Amniotic epithelial cell (primary cell): ENCODE measurements around the gene PRSS37.
"Not testable (repeated sequence)": the region's sequence is repeated elsewhere in the genome, so short reads cannot be mapped to it uniquely, and the experiment has no call there.

Source experiments
- DNase-seq: peaks from one replicate; pipeline ENCODE4 v3.0.0-alpha.2; 2010; ENCODE audit warnings: low read depth

The PRSS37 gene

GRCh38 chr7:141841385-141841784 lies at the start of gene PRSS37:
PRSS37 (minus strand) TSS chr7:141841485; CDS start chr7:141841049, 436 bp downstream.
- DNase-seq = no peak

DNA sequence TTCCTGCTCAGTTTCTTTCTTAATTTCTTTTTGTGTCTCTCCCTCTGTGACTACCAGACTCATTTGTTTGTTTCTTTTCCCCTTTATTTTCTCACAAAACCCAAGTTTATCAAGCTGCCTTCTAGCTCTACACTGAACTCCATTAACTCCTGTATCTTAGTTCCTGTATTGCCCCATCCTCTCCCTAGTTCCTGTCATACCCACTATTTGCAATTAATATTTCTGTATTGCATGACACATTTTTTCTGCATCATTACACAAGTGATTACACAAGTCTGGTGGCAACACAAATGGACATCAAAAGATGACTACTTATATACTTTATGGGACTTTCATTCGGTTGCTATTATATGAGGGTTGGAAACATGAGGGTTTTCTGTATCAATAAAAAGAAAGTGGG lies 48.0 kb upstream of the PRSS37 start:
- no peak for DNase-seq

DNA sequence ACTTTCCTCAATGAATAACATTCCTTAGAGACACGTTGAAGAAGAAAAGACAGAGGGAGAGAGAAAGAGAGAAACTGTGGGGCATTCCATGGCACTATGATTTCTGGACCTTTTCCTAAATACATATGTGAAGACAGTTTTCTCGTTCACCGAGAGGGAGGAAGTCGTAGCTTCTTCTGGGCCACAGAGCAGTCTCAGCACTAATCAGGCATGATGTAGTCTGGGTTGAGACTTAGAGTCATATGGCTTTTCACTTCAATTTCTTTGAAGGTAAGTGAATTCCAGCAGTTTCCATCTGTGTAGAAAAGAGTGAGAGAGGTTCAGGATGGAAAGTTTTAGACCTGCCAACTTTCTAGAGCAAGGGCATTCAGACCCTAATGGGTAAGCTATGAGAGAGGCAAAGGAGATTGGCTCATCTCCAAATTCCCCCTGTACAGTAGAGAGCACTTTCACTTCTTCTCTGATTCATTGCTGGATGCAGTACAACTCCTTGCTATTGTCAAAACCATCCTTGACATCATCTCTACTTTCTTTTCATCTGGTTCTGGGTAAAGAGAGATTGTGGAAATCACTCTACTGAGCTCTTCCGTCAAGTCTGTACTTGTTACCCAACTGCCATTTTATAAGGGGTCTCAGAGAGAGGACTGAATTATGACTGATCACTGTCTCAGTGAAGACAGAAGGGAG lies 43.4 kb upstream of the PRSS37 start:
- no peak for DNase-seq

GRCh38 chr7:141880960-141881359 lies 39.7 kb upstream of the PRSS37 start:
- no peak for DNase-seq

DNA sequence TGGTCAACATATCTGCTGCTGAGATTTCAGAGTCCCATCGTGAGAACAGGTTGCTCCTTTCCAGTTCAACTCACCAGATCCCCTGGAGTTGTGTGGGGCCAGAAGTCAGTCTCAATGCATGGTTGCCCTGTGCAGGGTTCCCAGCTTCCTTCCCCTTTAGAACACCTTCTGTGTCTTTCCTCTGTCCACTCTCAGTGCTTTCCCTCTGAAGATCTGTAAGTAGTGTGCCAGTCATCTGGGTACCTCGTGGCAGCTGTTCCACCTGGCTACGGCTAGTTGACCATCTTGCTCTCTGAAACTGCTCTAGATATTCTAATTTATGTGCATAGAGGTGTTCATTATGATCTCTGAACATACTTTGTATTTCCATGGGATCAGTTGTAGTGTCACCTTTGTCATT lies 36.1 kb upstream of the PRSS37 start:
- no peak for DNase-seq

DNA sequence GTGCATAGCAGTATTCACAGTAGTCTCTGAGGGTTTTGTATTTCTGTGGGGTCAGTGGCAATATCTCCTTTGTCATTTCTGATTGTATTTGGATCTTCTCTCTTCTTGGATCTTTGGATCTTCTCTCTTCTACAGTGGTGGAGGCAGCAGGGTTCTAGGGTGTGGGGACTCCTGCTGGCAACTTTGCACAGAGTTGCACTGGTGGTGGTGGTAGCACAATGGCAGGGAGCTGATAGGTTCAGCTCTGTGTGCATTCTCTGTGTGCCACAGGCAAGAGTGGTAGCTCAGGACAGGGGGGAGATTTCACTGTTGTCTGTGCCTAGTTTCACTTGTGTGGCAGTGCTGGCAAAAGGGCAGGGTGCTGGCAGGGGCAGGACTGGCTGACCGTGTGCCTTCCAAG lies 35.1 kb upstream of the PRSS37 start:
- no peak for DNase-seq

GRCh38 chr7:141875453-141875852 lies 34.2 kb upstream of the PRSS37 start:
- DNase-seq = no peak

GRCh38 chr7:141874787-141875186 lies 33.5 kb upstream of the PRSS37 start:
- no peak for DNase-seq

GRCh38 chr7:141872931-141873330 lies 31.6 kb upstream of the PRSS37 start:
- no peak for DNase-seq

- no peak for DNase-seq
Measured at GRCh38 chr7:141866974-141867373, 25.7 kb upstream of the PRSS37 start.

GRCh38 chr7:141864765-141865447 lies 23.6 kb upstream of the PRSS37 start:
- no peak for DNase-seq

- DNase-seq = no peak
Measured at GRCh38 chr7:141860207-141860606, 18.9 kb upstream of the PRSS37 start.

DNA sequence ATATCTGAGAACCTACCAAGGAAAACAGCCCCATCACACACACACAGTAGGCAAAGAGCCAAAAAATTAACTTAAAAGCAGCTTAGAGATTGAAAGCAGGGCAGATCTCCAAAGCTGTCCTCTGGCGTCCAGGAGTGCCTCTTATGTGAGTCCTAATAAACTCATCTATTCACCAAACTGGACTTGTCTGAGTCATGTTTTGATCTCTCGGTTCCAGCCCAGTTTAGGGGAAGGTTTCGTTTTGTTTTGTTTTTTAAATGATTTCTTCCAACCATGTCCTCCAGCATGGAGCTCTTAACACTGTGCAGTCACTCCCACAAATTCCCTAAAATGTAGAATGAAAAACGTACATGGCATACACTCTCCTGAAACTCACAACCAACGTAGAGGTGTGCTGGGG lies 6.7 kb upstream of the PRSS37 start:
- no peak for DNase-seq

- DNase-seq = no peak
Measured at GRCh38 chr7:141844256-141844655, 3.0 kb upstream of the PRSS37 start.

GRCh38 chr7:141842904-141843303 lies 1.6 kb upstream of the PRSS37 start:
- DNase-seq = no peak

DNA sequence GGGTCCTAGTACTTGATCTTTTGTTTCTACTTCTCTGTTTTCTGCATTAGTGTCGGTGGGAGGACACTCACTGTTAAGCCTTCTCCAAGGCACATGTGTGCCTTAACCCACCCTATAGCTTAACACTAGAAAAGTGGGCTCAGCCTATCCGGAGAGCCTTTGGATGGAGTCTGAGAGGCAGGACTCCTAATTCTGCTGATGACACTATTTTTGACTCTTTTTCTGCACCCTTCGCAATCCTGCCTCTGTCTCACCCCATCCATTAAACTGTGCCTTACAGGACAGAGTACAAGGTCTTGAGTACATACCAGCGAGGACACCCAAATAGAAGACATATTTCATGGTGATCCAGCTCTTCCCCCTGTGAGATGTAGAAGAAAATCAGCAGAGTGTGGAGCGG lies 577 bp downstream of the PRSS37 start:
- no peak for DNase-seq

DNA sequence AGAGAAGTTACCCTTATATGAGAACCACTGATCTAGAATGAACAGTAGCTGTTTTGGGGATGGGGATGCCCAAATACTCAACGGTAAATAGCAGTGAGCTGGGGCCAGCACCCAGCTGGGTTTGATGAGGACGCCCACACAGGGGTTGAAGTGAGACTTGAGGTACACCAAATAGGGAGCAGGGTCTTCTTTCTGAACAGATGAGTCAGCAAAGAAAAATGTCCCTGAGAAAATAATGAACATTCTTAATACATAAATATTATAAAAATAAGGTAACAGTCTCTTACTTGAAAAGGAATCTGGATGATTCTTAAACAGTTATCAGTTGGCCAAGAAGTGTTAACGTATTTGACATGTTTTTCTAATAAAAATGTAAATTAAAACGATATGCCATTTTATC lies 2.0 kb downstream of the PRSS37 start:
- no peak for DNase-seq

GRCh38 chr7:141838581-141838980 lies 2.7 kb downstream of the PRSS37 start:
- DNase-seq = no peak

DNA sequence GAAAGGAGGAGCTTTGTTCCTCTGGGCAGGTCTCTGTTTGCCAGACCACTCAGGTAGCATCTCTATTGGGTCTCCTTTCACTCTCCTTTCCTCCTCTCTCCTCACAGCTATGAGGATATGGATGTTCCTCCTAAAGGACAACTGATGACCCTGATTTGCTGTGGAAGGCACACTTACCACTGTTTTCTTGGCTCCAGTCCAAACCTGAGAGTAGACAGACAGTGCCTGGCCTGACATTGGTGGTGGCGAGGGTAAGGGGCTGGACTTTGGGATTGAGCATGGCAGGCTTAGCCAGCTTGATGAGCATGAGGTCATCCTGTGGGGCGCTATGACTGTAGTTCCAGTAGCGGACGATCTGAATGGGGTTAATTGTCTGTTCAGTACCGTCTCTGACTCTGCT lies 3.6 kb downstream of the PRSS37 start:
- no peak for DNase-seq

- not testable (repeated sequence) for DNase-seq
Measured at GRCh38 chr7:141822432-141822831, 18.9 kb downstream of the PRSS37 start.

DNA sequence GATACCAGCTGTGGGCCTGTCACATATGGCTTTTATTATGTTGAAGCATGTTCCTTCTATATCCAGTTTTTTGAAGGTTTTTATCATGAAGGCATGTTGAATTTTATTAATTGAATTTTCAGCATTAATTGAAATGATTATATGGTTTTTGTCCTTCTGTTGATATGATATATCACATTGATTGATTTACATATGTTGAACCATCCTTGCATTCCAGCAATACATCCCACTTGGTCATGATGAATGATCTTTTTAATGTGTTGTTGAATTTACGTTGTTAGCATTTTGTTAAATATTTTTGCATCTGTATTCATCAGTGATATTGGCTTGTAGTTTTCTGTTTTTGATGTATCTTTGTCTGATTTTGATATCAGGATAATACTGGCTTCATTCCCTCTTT lies 21.2 kb downstream of the PRSS37 start:
- DNase-seq = no peak

DNA sequence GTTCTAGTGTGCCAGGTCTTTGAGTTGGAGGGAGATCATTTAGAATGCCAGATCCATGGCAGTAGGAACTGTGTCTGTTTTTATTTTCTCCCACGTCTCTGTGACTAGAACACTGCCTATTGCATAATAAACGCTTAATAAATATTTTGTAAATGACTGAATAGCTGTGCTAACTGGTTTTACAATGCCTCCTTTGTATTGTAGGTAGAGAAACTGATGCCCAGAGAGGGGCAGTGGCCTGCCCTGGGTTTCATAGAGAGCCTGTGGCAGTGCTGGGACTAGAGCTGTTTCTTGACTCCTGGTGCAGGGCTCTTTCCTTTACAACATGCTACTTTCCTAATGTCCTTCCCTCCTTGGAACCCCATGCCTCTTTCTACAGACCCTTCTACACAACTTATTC lies 48.8 kb downstream of the PRSS37 start:
- no peak for DNase-seq

DNA sequence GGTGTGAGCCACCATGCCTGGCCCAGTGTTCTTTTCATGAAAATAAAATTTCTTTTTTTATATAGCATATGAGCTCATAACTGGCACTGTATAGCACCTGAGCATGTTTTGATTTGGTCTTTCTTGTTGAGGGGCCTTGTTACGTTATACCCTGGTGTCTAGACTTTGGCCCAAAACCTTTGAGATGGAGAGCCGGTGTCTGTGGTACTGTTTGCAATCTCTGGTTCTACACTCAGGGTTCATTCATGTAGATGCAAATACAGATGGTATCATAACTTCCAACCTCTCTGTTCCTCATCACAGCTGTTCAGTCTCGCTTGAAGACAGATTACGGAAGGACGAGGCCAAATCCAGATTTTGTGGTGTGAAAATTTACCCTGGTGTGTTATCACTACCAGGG lies 51.4 kb downstream of the PRSS37 start, which contains the start of gene TAS2R5:
Gene TAS2R5 (plus strand): TSS at position 301 of the 400 bp plus-strand sequence. CDS start 145 bp downstream, outside the sequence.
- no peak for DNase-seq

DNA sequence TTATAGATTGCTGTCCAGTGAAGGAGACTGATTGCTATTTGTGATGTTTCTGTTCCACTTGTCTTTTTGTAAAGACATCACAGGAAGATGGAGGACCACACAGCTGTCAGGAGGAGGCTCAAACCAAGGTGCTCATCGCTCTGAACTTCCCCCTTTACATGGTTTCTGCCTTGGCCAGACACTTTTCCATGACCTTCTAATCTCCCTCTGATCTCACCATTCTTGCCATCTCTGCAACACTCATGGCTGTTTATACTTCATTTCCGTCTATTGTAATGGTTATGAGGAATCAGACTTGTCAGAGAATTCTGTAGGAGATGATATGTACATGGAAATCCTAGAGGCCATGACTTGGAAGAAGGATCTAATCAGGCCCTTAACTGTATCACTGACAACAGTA lies 53.0 kb downstream of the PRSS37 start:
- no peak for DNase-seq
